Globus pallidus (tissue), 1 donor: ENCODE measurements around the gene PRR19.

Source experiments
- DNase-seq: peaks from one replicate; pipeline ENCODE4 v3.0.0-alpha.2; 2015; ENCODE audit warnings: low spot score

Gene PRR19

DNA sequence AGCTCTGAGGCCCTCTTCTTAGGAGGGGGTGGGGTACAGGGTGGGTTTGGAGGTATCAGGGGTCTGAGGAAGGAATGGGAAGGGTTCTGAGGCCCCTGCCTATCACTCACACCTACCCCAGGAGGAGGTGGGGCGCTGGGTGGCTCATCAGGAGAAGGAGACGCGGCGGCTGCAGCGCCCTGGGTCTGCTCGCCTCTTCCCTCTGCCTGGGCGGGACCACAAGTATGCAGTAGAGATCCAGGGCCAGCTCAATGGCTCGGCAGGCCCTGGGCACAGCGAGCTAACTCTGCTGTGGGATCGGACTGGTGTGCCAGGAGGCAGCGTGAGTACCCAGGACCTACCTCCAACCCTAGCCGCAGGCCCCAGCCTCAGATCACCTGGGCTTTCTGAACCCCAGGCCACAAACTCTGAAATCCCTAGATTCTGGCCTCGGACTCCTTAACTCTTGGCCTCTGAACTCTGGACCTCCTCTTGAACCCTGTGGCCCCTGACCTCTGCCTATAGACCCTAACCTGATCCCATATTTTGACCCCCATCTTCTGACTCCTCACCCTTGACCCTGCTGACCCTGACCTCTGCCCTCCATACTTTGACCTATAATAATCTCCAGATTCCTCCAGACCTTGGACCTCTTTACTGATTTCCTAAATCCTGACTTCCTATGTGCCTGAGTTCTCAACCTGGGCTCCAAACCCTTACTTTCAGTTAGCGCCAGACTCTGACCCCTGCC is 47.6 kb downstream of the PRR19 start:
- DNase-seq: no peak

GRCh38 chr19:42350417-42350816 is 48.5 kb downstream of the PRR19 start:
- no peak for DNase-seq

DNA sequence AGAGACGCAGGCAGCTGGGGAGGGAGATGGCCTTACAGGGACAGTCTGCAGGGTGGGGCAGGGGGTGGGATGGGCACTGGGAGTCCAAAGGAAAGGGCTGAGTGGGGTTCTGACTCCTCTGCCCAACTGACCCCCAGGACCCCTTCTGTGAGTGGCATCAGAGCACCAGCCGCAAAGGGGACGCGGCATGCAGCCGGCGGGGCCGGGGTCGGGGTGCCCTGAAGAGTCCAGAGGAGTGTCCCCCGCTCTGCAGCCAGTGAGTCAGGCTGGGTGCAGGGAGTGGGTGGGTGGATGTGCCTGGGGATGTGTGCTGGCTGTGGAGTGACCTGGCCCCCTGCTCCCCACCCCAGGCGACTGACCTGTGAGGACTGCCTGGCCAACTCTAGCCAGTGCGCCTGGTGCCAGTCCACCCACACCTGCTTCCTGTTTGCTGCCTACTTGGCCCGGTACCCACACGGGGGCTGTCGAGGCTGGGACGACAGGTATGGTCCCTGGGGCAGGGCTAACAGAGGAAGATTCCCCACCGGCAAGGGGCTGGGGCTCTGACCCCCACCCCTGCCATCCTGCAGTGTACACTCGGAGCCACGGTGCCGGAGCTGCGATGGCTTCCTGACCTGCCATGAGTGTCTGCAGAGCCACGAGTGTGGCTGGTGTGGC is 49.3 kb downstream of the PRR19 start:
- DNase-seq: no peak

- DNase-seq: peak; percentile 13
These were observed 50.6 kb downstream of the PRR19 start for GRCh38 chr19:42352301-42353259.

GRCh38 chr19:42353341-42354015 is 51.5 kb downstream of the PRR19 start:
- no peak for DNase-seq

DNA sequence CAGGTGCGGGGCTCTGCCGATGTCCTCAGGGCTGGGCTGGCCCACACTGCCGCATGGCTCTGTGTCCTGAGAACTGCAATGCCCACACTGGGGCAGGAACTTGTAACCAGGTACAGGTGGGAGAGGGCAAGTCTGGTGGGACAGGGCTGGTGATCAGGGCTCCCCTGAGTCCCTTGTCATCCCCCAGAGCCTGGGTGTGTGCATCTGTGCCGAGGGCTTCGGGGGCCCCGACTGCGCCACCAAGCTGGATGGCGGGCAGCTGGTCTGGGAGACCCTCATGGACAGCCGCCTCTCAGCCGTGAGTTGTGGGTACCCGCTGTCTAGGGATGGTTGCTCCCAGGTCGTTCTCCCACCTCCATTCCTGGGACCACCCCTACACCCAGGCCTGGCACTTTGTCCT is 54.0 kb downstream of the PRR19 start:
- no peak for DNase-seq

GRCh38 chr19:42356686-42357085 is 54.8 kb downstream of the PRR19 start:
- DNase-seq: no peak

DNA sequence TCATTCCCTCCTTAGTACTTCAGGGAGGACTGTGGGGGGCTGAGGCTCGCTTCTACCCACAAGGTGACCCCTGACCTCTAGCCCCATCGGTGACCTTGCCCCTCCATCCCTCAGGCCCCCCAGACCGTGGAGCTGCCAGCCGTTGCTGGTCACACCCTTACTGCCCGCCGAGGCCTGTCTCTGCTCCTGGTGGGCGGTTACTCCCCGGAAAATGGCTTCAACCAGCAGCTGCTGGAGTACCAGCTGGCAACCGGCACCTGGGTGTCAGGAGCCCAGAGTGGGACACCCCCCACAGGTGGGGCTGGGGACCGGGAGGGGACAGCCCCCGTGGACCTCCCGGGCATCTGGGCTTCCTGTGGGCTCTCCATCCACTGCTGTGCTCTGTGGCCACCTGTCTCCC is 55.4 kb downstream of the PRR19 start:
- DNase-seq: no peak
